Stimulated activated naive CD8-positive, alpha-beta T cell treated with anti-CD3 and anti-CD28 coated beads, Interleukin-15, Interleukin-2, amounts not matched to agents 100 ng/mL and 50 ng/mL, for 24 hours (primary cell): ENCODE results near the gene PEX5L.

ENCODE experiments used
- H3K27ac Mint-ChIP-seq: one replicate; pipeline ENCODE4 v1.8.0; 2021; ENCODE audit warnings: mild to moderate bottlenecking, mixed read lengths
- H3K27me3 Mint-ChIP-seq: one replicate; pipeline ENCODE4 v1.8.0; 2021; ENCODE audit warnings: mixed read lengths
- H3K36me3 Mint-ChIP-seq: one replicate; pipeline ENCODE4 v1.8.0; 2021; ENCODE audit warnings: low read depth, mixed read lengths
- H3K4me1 Mint-ChIP-seq: one replicate; pipeline ENCODE4 v1.8.0; 2021; ENCODE audit warnings: low read depth, mixed read lengths
- H3K4me3 Mint-ChIP-seq: one replicate; pipeline ENCODE4 v1.8.0; 2021; ENCODE audit warnings: mild to moderate bottlenecking, mixed read lengths
- H3K9me3 Mint-ChIP-seq: one replicate; pipeline ENCODE4 v1.8.0; 2021; ENCODE audit warnings: mixed read lengths

The PEX5L gene

GRCh38 chr3:179829401-179829800, 207.3 kb downstream of the PEX5L start:
- no peaks in the 10 kb centered on the region for H3K4me1 Mint-ChIP-seq
- no peaks in the 10 kb centered on the region for H3K9me3 Mint-ChIP-seq
- H3K27ac Mint-ChIP-seq = no peak overlapping the region
- no peaks in the 10 kb centered on the region for H3K36me3 Mint-ChIP-seq
- H3K27me3 Mint-ChIP-seq = no peaks in the 10 kb centered on the region
- no peak overlapping the region for H3K4me3 Mint-ChIP-seq

GRCh38 chr3:179828738-179829137, 208.0 kb downstream of the PEX5L start:
- no peaks in the 10 kb centered on the region for H3K4me1 Mint-ChIP-seq
- H3K9me3 Mint-ChIP-seq = no peaks in the 10 kb centered on the region
- H3K36me3 Mint-ChIP-seq = no peaks in the 10 kb centered on the region
- no peak overlapping the region for H3K27ac Mint-ChIP-seq
- H3K27me3 Mint-ChIP-seq = no peaks in the 10 kb centered on the region
- H3K4me3 Mint-ChIP-seq = no peak overlapping the region

- Mint-ChIP-seq H3K27ac (no peak overlapping the region), H3K4me1 (no peaks in the 10 kb centered on the region), H3K4me3 (no peak overlapping the region), H3K36me3 (no peaks in the 10 kb centered on the region), H3K27me3 (no peaks in the 10 kb centered on the region), H3K9me3 (no peaks in the 10 kb centered on the region)
Observed at GRCh38 chr3:179826247-179826637, 210.5 kb downstream of the PEX5L start.

GRCh38 chr3:179825527-179826246, 211.1 kb downstream of the PEX5L start:
- Mint-ChIP-seq H3K27ac (no peak overlapping the region), H3K4me3 (no peak overlapping the region), H3K36me3 (no peaks in the 10 kb centered on the region), H3K9me3 (no peaks in the 10 kb centered on the region), H3K4me1 (no peaks in the 10 kb centered on the region), H3K27me3 (peaks cover 2% of the 10 kb centered on the region)

GRCh38 chr3:179822296-179822695, 214.4 kb downstream of the PEX5L start:
- H3K27me3 Mint-ChIP-seq = peaks cover 10% of the 10 kb centered on the region
- no peaks in the 10 kb centered on the region for H3K4me1 Mint-ChIP-seq
- no peak overlapping the region for H3K4me3 Mint-ChIP-seq
- no peak overlapping the region for H3K27ac Mint-ChIP-seq
- H3K9me3 Mint-ChIP-seq = no peaks in the 10 kb centered on the region
- no peaks in the 10 kb centered on the region for H3K36me3 Mint-ChIP-seq

GRCh38 chr3:179819379-179819778, 217.4 kb downstream of the PEX5L start:
- Mint-ChIP-seq H3K27ac (no peak overlapping the region), H3K9me3 (no peaks in the 10 kb centered on the region), H3K27me3 (peaks cover 10% of the 10 kb centered on the region), H3K36me3 (no peaks in the 10 kb centered on the region), H3K4me3 (no peak overlapping the region), H3K4me1 (no peaks in the 10 kb centered on the region)

- Mint-ChIP-seq H3K9me3 (no peaks in the 10 kb centered on the region), H3K4me1 (peaks cover 4% of the 10 kb centered on the region), H3K27me3 (no peaks in the 10 kb centered on the region), H3K27ac (no peak overlapping the region), H3K4me3 (no peak overlapping the region), H3K36me3 (no peaks in the 10 kb centered on the region)
Observed at GRCh38 chr3:179812096-179812382, 224.7 kb downstream of the PEX5L start.

- no peak overlapping the region for H3K4me3 Mint-ChIP-seq
- H3K27me3 Mint-ChIP-seq = no peaks in the 10 kb centered on the region
- no peaks in the 10 kb centered on the region for H3K9me3 Mint-ChIP-seq
- no peaks in the 10 kb centered on the region for H3K36me3 Mint-ChIP-seq
- H3K27ac Mint-ChIP-seq = no peak overlapping the region
- peaks cover 4% of the 10 kb centered on the region for H3K4me1 Mint-ChIP-seq
Observed at GRCh38 chr3:179811321-179812095, 225.2 kb downstream of the PEX5L start.

GRCh38 chr3:179809639-179810038, 227.1 kb downstream of the PEX5L start:
- Mint-ChIP-seq H3K36me3 (no peaks in the 10 kb centered on the region), H3K4me1 (peaks cover 4% of the 10 kb centered on the region), H3K9me3 (no peaks in the 10 kb centered on the region), H3K4me3 (no peak overlapping the region), H3K27ac (no peak overlapping the region), H3K27me3 (peaks cover 6% of the 10 kb centered on the region)

- Mint-ChIP-seq H3K27ac (no peak overlapping the region), H3K27me3 (peaks cover 10% of the 10 kb centered on the region), H3K9me3 (no peaks in the 10 kb centered on the region), H3K4me3 (no peak overlapping the region), H3K4me1 (peaks cover 4% of the 10 kb centered on the region), H3K36me3 (no peaks in the 10 kb centered on the region)
Observed at GRCh38 chr3:179807588-179807987, 229.1 kb downstream of the PEX5L start.

- no peak overlapping the region for H3K4me3 Mint-ChIP-seq
- no peaks in the 10 kb centered on the region for H3K36me3 Mint-ChIP-seq
- no peak overlapping the region for H3K27ac Mint-ChIP-seq
- H3K9me3 Mint-ChIP-seq = no peaks in the 10 kb centered on the region
- no peaks in the 10 kb centered on the region for H3K4me1 Mint-ChIP-seq
- H3K27me3 Mint-ChIP-seq = peaks cover 10% of the 10 kb centered on the region
Observed at GRCh38 chr3:179806177-179806576, 230.6 kb downstream of the PEX5L start.

- Mint-ChIP-seq H3K27me3 (peaks cover 10% of the 10 kb centered on the region), H3K27ac (no peak overlapping the region), H3K9me3 (no peaks in the 10 kb centered on the region), H3K4me1 (no peaks in the 10 kb centered on the region), H3K36me3 (no peaks in the 10 kb centered on the region), H3K4me3 (no peak overlapping the region)
Observed at GRCh38 chr3:179801856-179802255, 234.9 kb downstream of the PEX5L start.

- H3K9me3 Mint-ChIP-seq = no peaks in the 10 kb centered on the region
- H3K27me3 Mint-ChIP-seq = peaks cover 8% of the 10 kb centered on the region
- H3K4me1 Mint-ChIP-seq = no peaks in the 10 kb centered on the region
- no peak overlapping the region for H3K27ac Mint-ChIP-seq
- H3K4me3 Mint-ChIP-seq = no peak overlapping the region
- H3K36me3 Mint-ChIP-seq = no peaks in the 10 kb centered on the region
Observed at GRCh38 chr3:179801263-179801662, 235.5 kb downstream of the PEX5L start.

- no peak overlapping the region for H3K4me3 Mint-ChIP-seq
- H3K9me3 Mint-ChIP-seq = no peaks in the 10 kb centered on the region
- no peak overlapping the region for H3K27ac Mint-ChIP-seq
- no peaks in the 10 kb centered on the region for H3K27me3 Mint-ChIP-seq
- no peaks in the 10 kb centered on the region for H3K36me3 Mint-ChIP-seq
- no peaks in the 10 kb centered on the region for H3K4me1 Mint-ChIP-seq
Observed at GRCh38 chr3:179797192-179797591, 239.5 kb downstream of the PEX5L start.

GRCh38 chr3:179796421-179796820, 240.3 kb downstream of the PEX5L start:
- Mint-ChIP-seq H3K9me3 (no peaks in the 10 kb centered on the region), H3K4me3 (no peak overlapping the region), H3K27ac (no peak overlapping the region), H3K27me3 (no peaks in the 10 kb centered on the region), H3K36me3 (no peaks in the 10 kb centered on the region), H3K4me1 (no peaks in the 10 kb centered on the region)

GRCh38 chr3:179794355-179794754, 242.4 kb downstream of the PEX5L start:
- no peak overlapping the region for H3K27ac Mint-ChIP-seq
- H3K4me3 Mint-ChIP-seq = no peak overlapping the region
- no peaks in the 10 kb centered on the region for H3K36me3 Mint-ChIP-seq
- no peaks in the 10 kb centered on the region for H3K9me3 Mint-ChIP-seq
- no peaks in the 10 kb centered on the region for H3K27me3 Mint-ChIP-seq
- H3K4me1 Mint-ChIP-seq = no peaks in the 10 kb centered on the region
